Central memory CD8-positive, alpha-beta T cell (primary cell): ENCODE results near the gene USP2.

ENCODE experiments used
- ATAC-seq: fragments of 150-1000 bp; cut with Tn5 transposase; replicated peaks from 2 replicates; pipeline ENCODE4 v1.10.0; 2022; ENCODE audit warnings: mild to moderate bottlenecking, moderate FRiP score, moderate number of reproducible peaks; ENCODE audit not compliant: poor library complexity, severe bottlenecking; ENCODE audit errors: extremely low read depth
- DNase-seq, 2 donors: peaks; one replicate each; pipeline ENCODE4 v3.0.0; 2021; ENCODE audit warnings: low spot score in 2 of 2
- H3K27ac Mint-ChIP-seq: one replicate; pipeline ENCODE4 v1.8.0; 2022; ENCODE audit warnings: low read depth, mild to moderate bottlenecking, moderate library complexity, mixed read lengths
- H3K27me3 Mint-ChIP-seq: one replicate; pipeline ENCODE4 v1.8.0; 2022; ENCODE audit warnings: mixed read lengths
- H3K36me3 Mint-ChIP-seq: one replicate; pipeline ENCODE4 v1.8.0; 2022; ENCODE audit warnings: mild to moderate bottlenecking, moderate library complexity, mixed read lengths; ENCODE audit not compliant: insufficient read depth
- H3K4me1 Mint-ChIP-seq: one replicate; pipeline ENCODE4 v1.8.0; 2022; ENCODE audit warnings: mixed read lengths
- H3K4me3 Mint-ChIP-seq: one replicate; pipeline ENCODE4 v1.8.0; 2022; ENCODE audit warnings: mild to moderate bottlenecking, moderate library complexity, mixed read lengths
- H3K9me3 Mint-ChIP-seq: one replicate; pipeline ENCODE4 v1.8.0; 2022; ENCODE audit warnings: mixed read lengths

The USP2 gene

DNA sequence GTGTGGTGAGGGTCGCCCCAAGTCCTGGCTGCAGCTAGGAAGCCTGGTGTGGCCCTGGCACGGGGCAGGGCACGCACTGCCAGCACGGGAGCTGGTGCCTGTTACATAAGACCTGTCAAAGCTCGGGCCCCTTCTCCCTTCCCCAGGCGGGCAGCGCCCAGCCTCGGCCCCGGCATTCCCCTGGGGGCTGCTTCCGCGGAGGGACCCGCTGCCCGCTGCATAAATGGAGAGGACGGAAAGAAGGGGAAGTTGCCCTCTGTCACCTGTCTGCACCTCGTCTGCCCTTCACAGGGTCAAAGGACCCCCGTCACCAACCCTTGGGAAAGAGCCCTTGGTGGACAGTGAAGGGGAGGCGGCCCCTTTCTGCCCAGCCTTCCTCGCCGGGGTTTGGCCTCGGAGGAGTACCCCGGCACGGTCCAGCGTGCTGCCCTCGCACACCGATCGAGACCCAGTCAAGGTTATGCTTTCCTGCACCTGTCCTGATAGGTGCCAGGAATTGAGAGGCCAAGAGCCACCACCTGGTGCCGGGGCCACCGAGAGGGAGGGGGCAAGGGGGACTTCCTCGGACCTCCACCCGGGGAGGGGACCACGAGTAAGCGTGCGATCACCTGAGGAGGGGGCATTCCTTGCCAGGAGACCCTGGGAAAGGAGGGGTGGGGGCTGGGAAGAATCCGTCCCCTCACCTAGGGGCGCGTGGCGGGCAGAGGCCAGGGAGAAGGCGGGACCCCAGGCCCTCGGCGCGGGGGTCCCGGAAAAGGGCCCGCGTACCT is 18.2 kb downstream of the USP2 start:
- Mint-ChIP-seq H3K4me3 (peak overlapping the region; percentile 59), H3K27me3 (peaks cover 61% of the 10 kb centered on the region), H3K9me3 (no peaks in the 10 kb centered on the region), H3K36me3 (peaks cover 1% of the 10 kb centered on the region), H3K4me1 (peaks cover 13% of the 10 kb centered on the region), H3K27ac (no peak overlapping the region)
- no peak for DNase-seq
- ATAC-seq = no peak

DNA sequence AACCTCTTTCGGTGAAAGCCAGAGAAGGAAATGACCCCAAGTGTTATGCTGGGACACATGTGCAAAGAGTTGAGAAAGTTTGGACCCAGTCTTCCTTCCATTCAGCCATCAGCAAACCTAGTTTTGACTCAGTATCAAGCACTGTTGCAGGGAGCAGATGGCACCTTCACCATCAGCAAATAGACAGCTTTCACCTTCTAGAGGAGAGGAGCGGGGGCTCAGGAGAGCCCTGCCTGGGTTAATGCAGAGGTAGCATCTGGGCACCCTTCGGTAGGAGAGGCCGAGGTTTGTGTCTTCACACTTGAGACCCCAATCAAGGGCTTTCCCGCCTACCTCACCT is 18.8 kb downstream of the USP2 start:
- DNase-seq = no peak
- peaks cover 59% of the 10 kb centered on the region for H3K27me3 Mint-ChIP-seq

DNA sequence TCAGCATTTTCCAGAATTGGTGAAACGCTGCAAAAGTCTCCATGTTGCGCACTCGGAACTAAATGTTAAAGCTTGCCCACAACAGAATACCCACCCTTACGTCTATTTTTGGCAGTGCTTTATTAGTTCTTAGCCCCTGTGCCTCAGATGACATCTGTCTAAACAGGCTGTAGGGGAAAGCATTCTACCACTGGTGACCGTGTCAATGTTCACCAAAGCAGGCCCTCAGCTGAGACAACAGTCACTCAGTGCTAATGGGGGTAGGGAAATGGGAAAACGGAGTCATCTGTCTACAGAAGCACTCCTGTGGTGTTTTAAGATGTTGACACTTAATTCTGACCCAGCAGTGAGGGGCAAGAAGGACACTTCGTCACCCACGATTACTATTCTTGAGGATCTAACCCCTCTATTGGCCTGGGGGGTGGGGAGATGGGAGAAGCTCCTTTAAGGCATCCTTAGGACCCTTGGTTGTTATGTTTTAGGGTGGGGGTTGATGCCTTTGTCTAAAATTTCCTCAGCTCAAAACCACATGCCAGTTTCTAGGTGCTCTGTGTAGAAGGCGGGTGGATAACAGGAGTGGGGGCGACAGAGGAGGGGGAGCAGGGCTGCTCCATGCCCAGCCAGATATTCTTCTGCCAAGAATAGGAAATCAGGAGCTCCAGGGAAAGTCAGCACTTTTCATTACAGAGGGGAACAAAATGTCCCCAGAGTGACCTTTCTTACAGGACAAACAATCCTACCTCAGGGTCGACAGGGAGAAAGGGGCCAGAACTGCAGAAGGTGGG is 19.4 kb downstream of the USP2 start:
- Mint-ChIP-seq H3K36me3 (no peaks in the 10 kb centered on the region), H3K4me3 (no peak overlapping the region), H3K27ac (no peak overlapping the region), H3K9me3 (no peaks in the 10 kb centered on the region), H3K4me1 (peaks cover 13% of the 10 kb centered on the region), H3K27me3 (peaks cover 59% of the 10 kb centered on the region)
- DNase-seq (no peak), ATAC-seq (no peak)

More for the DNA sequence above, 18.8 kb downstream of the USP2 start:
- Mint-ChIP-seq H3K27ac (no peak overlapping the region), H3K4me1 (peaks cover 13% of the 10 kb centered on the region), H3K4me3 (peak overlapping the region; percentile 59), H3K9me3 (no peaks in the 10 kb centered on the region), H3K36me3 (peaks cover under 1% of the 10 kb centered on the region)
- ATAC-seq = no peak

DNA sequence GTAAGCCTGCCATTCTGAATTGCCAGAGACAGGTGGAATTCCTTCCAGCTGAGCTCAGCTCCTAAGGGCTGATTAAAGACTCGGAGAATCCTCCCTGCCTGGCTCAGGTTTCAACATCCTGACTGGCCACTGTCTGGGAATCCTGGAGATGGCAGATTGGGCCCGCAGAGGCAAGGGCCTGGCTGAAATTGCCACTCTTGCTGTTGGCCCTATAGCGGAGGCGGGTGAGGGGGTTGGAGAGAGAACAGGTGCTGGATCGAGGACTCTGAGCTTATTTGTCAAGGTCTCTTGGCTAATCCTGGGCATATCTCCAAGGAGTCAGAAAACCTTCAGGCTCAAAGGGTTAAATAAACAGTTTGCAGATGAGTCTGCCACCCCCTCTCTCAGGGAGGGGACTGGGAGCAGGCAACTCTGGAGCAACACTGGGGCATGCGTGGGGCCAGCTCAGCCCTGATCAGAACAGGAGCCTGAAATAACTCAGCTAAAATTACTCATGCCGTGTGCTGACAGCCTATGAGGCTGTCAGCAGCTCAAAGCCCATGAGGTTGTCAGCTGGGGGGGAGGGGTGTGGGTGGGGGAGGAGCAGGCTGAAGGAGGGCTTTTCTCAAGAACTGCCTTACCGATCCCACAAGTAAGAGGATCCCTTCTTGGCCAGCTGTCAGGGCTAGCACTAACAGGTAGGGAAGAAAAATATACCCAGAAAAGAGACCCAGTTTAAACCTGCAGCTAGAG is 20.3 kb downstream of the USP2 start:
- Mint-ChIP-seq H3K9me3 (no peaks in the 10 kb centered on the region), H3K27me3 (peaks cover 59% of the 10 kb centered on the region), H3K36me3 (peaks cover 3% of the 10 kb centered on the region), H3K4me3 (no peak overlapping the region), H3K4me1 (peaks cover 19% of the 10 kb centered on the region), H3K27ac (no peak overlapping the region)
- DNase-seq (no peak), ATAC-seq (no peak)

DNA sequence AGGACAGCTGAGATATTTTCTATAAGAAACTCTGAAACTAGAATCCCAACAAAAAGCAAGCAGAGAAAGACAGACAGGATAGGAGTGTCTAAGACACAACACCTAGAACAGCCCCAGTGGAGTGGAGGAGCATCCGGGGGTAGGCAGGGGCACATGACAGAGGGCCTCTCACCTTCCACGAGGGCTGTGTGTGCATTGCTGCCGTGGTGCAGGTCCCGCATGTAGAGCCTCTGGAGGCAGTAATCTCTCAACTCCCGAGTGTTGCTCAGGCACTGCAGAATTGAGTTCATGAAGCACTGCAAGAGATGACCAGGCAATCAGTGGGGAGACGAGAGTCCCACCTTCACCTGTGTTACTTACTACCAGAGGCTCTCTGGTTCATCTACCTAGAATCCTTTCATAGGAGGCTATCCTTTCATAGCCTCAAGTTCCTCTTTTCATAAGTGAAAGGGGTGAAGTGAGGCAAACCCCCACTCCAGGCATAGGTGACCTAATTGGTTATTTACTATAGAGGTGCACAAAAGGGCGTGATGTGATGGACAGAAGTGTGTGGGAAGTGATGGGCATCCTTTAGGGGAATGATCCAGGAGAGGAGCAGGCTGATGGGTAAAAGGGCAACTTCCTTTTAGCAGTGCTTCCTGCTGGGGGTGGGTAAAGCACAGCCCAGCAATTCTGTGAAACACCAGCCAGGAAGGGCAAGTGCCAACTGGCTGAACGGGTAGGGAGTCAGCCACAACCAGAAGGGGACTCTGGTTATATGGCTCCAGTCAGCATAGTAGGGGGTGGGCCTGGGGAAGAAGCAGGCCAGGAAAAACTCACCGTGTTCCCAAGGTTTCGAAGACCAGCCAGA is 21.9 kb downstream of the USP2 start:
- Mint-ChIP-seq H3K4me1 (peaks cover 18% of the 10 kb centered on the region), H3K9me3 (no peaks in the 10 kb centered on the region), H3K4me3 (no peak overlapping the region), H3K36me3 (peaks cover 3% of the 10 kb centered on the region), H3K27ac (no peak overlapping the region), H3K27me3 (peaks cover 55% of the 10 kb centered on the region)
- ATAC-seq (no peak), DNase-seq (no peak)

DNA sequence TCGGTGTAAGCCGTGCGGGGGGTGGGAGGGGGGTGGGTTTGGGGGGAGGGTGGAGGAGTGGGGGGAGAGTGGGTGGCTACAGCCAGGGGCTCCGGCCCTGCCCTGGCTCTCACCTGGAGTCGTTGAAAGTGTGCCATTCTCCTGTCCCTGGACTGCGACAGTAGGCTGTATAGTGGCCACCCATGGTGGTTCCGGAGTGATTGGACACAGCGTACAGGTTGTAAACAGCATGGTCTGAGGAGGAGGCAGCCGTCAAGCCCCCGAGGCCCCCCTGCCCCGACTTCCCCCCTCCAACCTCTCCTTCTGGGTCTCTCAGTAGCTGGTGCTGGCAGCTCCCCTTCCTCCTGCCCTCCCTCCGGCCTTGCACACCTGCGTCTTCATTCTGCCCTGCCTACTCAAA is 24.4 kb downstream of the USP2 start:
- ATAC-seq (no peak), DNase-seq (no peak)
- Mint-ChIP-seq H3K27ac (peak overlapping the region; percentile 65), H3K27me3 (peaks cover 48% of the 10 kb centered on the region), H3K4me3 (peak overlapping the region; percentile 87), H3K36me3 (peaks cover 3% of the 10 kb centered on the region), H3K4me1 (peaks cover 10% of the 10 kb centered on the region), H3K9me3 (no peaks in the 10 kb centered on the region)

DNA sequence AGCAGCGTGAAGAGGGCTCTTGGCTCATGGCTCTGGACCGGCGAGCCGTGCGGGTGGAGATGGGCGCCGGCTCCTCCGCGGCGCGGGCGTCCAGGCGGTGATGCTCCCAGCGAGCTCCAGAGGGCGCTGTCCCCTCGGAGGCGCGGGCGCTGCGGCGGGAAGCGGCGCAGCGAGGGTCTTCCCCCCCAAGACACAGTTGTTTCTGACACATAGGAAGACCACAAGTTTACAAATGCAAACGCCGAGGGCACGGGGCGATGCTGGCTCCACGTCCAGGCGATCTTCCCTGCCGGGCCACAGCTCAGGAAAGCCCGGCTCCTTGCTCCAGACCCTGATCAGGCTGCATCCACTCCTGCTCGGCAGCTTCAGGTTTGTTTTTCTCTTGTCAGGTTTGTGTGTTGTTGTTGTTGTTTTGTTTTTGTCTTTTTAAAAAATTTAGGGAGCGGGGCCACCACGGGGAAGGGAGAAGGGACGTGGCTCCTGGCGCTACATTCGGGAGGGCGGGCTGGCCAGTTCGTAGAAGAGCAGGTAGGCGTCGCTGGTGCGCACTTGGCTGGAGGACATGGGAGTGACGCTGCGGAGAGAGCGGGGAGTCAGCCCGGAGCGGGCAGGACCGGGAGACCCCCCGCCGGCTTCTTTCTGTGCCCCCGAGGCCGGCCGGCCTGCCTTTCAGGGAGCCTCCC is 25.0 kb downstream of the USP2 start:
- Mint-ChIP-seq H3K27ac (peak overlapping the region; percentile 65), H3K4me3 (peak overlapping the region; percentile 87)

DNA sequence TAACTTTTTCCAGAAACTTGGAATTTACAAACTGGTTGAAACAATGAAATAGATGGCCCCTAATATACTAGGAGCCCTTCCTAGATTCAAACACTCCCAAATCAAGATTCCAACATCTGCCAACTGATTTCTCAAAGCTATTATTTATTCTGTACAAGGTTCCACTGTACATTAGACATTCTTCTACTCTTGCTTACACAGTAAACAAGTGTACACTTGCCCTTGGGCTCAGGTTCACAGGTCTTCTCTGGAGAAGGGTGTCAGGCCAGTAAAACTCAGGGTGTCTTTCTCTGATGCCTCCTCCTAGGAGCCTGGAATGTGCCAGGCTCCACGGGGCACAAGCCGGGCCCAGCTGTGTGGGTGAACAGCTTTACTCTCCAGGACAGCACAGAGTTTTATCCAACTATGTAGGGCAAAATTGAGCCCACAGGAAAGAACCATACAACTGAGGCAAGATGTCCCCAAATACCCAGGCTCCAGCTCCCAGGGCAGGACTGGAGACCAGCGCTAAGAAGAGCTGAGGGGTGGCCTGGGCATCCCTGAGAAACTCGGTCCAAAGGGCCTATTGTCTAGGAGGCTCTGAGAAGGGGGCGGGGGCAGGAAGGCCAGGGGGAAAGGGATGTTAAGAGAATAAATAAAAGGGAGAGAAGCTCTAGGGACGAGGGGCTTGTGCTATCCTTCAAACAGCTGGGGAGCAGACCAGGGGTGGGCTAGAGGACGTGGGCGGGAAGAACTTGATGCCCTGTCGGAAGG is 26.2 kb downstream of the USP2 start:
- Mint-ChIP-seq H3K4me3 (peak overlapping the region; percentile 87), H3K27me3 (peaks cover 60% of the 10 kb centered on the region), H3K27ac (no peak overlapping the region), H3K9me3 (no peaks in the 10 kb centered on the region), H3K4me1 (peaks cover 10% of the 10 kb centered on the region), H3K36me3 (peaks cover 6% of the 10 kb centered on the region)
- ATAC-seq = no peak
- DNase-seq = no peak

More for the DNA sequence above, 25.0 kb downstream of the USP2 start:
- peak; percentile 48 to 64 for DNase-seq
- H3K27me3 Mint-ChIP-seq = peaks cover 51% of the 10 kb centered on the region
- peaks cover 10% of the 10 kb centered on the region for H3K4me1 Mint-ChIP-seq
- ATAC-seq = peak; percentile 92
- peaks cover 6% of the 10 kb centered on the region for H3K36me3 Mint-ChIP-seq
- H3K9me3 Mint-ChIP-seq = no peaks in the 10 kb centered on the region

DNA sequence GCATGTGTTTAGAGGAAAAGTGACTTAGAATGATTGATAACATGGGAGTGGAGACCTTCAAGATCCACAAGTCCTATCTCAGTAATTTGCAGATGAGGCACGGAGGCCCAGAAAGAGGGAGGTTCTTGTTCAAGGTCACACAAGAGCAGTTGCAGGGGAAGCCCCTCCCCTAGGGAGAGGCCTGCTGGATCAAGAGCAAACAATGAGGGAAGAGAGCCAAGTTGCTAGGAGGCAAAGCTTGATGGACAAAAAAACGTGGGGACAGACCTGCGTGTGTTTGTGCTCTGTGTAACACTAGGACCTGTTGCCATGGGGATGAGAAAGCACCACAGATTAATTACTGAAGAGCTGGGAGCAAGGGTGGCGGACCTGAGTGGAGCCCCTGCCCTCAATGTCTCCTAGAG is 28.6 kb downstream of the USP2 start:
- no peak overlapping the region for H3K27ac Mint-ChIP-seq
- H3K9me3 Mint-ChIP-seq = no peaks in the 10 kb centered on the region
- H3K4me1 Mint-ChIP-seq = peaks cover 10% of the 10 kb centered on the region
- no peak overlapping the region for H3K4me3 Mint-ChIP-seq
- no peak for ATAC-seq
- H3K36me3 Mint-ChIP-seq = peaks cover 6% of the 10 kb centered on the region
- no peak for DNase-seq
- peaks cover 59% of the 10 kb centered on the region for H3K27me3 Mint-ChIP-seq

DNA sequence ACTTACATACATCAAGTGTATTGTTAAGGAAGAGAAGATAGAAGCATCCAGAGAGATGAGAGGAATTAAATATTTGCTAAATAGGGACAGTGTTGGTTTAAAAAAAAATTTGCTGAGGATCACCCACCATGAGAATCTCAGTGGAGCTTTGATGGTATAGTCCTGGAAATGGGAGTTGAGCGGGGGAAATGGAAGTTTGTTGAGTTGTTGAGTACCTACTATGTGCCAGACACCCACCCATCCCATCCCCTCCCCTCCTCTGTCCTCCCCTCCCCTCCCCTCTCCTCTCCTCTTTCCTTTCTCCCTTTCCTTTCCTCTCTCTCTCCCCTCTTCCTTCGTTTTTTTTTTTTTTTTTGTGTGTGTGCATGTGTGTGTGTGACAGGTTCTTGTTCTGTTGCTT is 30.3 kb downstream of the USP2 start:
- no peak for ATAC-seq
- peak overlapping the region; percentile 52 for H3K27ac Mint-ChIP-seq
- no peak for DNase-seq
- no peak overlapping the region for H3K4me3 Mint-ChIP-seq
- no peaks in the 10 kb centered on the region for H3K9me3 Mint-ChIP-seq
- H3K4me1 Mint-ChIP-seq = peaks cover 4% of the 10 kb centered on the region
- H3K36me3 Mint-ChIP-seq = peaks cover 3% of the 10 kb centered on the region
- H3K27me3 Mint-ChIP-seq = peaks cover 59% of the 10 kb centered on the region

DNA sequence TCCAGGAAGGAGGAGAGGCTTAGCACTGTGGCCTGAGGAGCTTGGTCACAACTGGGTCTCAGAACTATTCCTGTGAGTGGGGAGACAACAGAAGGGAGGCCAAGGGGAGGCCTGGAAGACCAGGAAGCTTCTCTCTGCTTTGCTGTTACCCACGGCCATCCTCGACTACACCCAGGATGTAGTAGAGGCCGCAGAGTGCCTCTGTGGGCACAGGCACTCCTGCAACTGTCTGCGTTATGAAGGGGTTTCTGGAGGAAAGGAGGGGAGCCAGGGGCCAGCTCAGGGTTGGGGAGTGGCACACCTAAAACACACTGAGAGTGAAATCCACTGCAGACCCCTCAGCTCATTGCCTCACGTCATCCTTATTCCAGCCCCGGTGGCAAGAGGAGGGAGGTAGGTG is 31.2 kb downstream of the USP2 start:
- Mint-ChIP-seq H3K27ac (no peak overlapping the region), H3K4me3 (no peak overlapping the region)

More for the DNA sequence above, 31.2 kb downstream of the USP2 start:
- Mint-ChIP-seq H3K9me3 (no peaks in the 10 kb centered on the region), H3K36me3 (peaks cover 3% of the 10 kb centered on the region), H3K27me3 (peaks cover 59% of the 10 kb centered on the region), H3K4me1 (no peaks in the 10 kb centered on the region)
- ATAC-seq (no peak), DNase-seq (no peak)
